ENCODE results near the gene ZNF343.

- no peak for TF ChIP-seq ELK1 (IDR thresholded peaks at IDR 0.05; ENCODE audit: low read depth, low read length)
- no peak for TF ChIP-seq RB1 (IDR thresholded peaks at IDR 0.05; ENCODE audit: borderline replicate concordance)
- TF ChIP-seq CTCF (IDR thresholded peaks at IDR 0.05 in 2 of 3, conservative IDR thresholded peaks at IDR 0.05 in 1 of 3; ENCODE audit: control insufficient read depth in 2 of 3, extremely low read depth in 1 of 3, insufficient read depth in 1 of 3, low read depth in 3 of 3, low read length in 3 of 3) = no peak
- TF ChIP-seq EZH2 (IDR thresholded peaks at IDR 0.05; ENCODE audit: borderline replicate concordance, control insufficient read depth, low read depth, low read length) = no peak
These were observed 52.8 kb downstream of the ZNF343 start for GRCh38 chr20:2455771-2456497.
